CD4-positive, alpha-beta T cell treated with Interleukin-15 for 4 hours (primary cell): Measurements from ENCODE around the gene TMEM156.
"Not testable (repeated sequence)": the region's sequence is repeated elsewhere in the genome, so short reads cannot be mapped to it uniquely, and the experiment has no call there.

ENCODE experiments used
- DNase-seq: peaks from one replicate; pipeline ENCODE4 v3.0.0-alpha.2; 2020; ENCODE audit warnings: low spot score

The TMEM156 gene

DNA sequence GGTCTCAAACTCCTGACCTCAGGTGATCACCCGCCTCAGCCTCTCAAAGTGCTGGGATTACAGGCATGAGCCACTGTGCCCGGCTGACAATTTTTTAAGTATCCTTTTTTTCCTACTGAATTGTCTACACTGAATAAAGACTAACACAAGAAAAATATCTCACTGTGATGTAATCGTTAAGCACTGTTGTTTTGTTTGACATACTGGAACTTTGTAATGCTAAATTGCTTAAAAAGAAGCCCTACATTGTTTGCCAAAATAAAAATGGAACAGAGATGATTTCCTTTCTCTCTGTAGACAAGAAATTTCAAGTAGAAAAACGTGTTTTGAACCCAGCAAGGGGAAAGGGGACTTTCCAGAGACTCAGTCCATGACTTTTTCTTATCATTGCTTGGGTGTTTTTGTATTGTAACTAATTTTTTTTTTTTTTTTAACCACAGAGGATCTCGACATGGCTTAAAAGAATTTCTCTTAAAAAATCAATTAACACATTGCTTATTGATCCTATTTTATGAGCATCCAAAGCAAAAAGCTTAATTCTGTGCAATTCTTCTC, 74.9 kb downstream of the TMEM156 start:
- no peak for DNase-seq

DNA sequence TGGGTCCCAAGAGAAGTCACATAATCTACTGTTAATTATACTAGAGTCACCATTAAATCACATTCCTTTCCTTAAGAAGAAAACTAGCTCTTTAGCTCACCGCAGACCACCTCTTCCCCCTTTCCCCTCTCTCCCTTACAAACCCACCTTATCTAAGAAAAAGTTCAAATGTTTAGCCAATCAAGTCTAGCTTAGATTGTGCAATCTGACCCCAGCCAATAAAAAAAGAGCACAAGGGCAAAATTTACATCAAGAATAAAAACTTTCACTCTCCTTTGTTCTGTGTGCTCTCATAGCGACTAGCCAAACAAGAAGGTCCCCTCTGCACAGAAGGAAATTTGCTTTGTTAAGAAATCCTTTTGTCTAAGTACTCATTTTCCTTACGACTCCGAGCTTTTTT, 76.3 kb downstream of the TMEM156 start:
- no peak for DNase-seq

DNA sequence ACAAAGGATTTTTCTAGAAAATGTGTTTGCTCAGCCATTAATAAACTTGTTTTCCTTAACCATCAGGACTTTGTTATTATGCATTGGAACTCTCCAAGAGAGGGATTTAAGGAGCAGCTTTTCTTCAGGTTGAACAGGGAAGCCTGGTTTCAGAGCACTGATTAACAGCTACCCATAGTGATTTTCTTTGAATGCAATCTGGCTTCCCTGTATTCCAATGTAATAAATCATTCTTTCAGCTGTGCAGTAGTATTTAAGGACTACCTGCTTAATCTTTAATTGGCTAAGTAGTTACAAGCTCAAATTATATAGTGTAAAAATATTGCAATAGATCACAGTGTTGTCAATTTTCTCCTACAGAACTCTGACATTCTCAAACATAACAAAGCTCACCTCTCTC, 77.5 kb downstream of the TMEM156 start:
- no peak for DNase-seq

DNA sequence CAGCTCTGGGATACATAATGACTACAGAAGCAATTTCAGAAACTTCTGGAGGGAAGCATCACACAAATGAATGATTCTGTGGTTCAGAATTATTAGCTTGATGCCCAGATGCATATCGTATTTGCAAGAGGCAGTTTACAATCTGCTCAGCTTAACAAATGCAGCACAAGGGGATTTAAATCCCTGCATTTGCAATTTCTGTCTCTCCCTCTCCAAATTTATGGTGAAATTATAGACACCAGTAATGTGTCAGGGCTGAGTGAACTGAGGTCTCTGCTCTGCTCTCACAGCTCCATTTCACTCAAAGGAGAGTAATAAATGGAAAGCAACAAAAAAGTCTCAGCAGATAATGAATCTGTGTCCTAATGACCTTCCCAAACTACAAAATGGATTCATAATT, 80.2 kb downstream of the TMEM156 start:
- no peak for DNase-seq

DNA sequence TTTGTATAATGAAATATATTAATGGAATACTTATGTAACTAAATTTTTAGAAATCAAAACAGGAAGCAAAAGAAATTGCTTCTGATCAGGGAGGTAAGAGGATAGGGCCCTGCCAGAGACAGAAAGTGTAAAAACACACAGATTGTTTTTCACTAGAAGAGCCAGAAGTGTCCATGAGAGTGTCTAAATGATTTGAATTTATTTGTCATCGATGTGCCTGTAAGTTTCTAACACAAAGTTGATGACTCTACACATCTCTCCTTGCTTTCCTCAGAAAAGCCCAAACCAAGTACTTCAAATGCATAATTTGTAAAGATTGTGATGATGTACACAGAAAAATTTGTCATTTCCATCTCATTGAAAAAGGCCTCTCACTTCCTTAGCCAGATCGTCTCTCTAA, 80.6 kb downstream of the TMEM156 start:
- DNase-seq = no peak

DNA sequence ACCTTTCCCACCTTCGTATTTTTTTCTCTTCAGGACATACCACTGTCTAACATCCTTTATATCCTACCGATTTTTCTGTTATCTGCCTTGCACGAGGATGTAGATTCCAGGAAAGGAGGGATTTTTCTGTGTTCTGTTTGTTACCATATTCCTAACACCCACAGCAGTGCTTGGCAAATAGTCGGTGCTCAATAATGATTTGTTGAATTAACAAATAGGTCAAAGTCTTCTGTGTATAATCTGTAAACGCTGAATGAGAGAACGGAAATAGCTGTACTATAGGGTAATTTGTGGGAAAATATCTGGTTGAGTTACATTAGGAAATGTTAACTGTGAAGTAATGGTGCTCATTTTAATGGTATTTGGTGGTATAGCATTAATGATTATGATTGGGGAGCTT, 81.5 kb downstream of the TMEM156 start:
- DNase-seq = no peak

DNA sequence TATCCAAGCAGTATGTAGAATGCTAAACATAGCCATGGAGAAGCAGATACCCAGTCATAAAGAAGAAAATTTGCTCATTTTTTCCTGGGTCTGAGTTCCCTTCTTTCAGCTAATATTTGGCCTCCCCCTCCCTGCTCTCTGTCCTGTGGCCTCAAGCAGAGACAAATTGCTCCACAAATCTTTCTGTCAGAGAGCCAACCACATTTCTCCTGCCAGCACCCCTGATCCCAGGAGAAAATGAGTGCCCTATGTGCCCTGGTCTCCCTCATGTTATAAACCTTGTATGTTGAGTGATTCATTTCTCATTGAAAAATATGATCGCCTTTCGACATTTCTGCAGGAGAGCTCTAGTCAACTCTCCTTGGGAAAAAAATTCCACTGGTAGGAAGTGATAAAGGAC, 82.0 kb downstream of the TMEM156 start:
- DNase-seq = no peak

DNA sequence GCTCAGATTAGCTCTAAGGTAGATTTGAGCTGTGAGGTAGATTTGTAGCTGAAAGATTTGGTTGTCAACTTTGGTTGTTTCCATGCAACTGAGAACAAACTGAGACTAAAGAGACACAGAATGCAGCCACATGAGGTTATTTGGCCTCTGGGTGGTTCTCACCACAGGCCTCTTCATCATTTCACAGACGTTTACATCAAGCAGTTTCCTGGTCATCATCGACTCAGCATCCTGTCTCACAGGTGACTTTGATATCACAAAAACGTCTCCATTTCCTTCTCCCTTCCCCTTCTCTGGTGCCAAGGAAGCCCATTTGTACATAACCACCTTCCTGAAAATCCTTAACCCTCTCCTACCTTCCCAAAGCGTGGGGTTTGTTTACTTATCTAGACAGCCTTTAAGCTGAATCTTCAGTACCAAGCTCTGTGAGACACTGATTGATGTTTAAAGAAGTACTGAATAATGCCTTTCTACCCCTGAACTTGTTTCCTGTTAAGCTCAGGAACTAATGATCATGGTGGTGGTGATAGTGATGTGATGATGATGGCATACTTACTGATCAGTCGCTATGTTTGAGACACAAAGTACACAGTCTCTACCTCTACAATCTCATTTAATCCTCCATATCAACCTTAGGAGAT, 82.7 kb downstream of the TMEM156 start:
- DNase-seq = peak; percentile 60

DNA sequence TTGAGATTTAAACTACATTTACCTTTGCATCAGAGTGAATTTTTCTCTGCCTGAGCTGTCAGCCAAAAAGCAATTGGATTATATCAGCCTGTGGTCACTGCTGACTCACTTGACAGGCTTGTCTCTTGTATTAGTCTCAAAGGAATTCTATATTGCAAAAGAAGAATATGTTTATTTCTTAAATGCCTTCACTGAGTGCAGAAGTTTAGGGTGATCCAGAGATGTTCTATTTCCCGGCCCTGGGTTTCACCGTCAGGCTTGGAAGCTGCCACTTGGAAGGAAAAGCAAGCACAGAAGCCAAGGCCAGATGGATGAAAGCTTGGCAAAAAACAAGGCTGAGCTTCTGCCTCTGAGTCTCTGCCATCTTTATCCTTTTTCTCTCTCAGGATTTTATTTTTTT, 83.7 kb downstream of the TMEM156 start:
- DNase-seq = no peak

DNA sequence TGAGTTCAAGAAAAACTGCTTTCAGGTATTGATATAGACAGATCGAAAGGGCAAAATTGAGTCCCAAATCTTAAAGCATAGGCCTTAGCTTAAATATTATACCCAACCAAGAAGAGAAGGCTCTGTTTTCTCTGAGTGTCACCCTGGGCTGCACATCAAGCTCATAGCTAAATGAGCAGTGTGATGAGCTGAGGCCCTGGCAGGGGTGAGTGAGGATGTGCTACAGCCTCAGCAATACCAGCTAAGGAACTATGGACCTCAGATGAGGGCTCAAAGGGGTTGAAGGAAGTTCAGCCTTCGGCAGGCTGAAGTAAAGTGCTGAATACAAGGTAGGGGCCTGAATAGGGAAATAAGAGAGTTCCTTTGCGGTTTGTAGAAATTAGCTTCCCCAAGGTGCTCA, 85.3 kb downstream of the TMEM156 start:
- DNase-seq = no peak

DNA sequence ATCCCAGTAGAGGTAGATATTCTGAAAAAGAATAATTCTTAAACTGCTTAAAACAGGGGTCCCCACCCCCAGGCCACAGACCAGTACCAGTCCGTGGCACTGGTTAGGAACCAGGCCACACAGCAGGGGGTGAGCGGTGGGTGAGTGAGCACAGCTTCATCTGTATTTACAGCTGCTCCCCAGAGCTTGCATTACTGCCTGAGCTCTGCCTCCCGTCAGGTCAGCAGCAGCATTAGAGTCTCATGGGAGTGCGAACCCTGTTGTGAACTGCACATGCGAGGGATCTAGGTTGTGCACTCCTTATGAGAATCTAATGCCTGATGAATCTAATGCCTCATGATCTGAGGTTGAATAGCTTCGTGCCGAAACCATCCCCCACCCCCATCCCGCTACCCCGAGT, 87.8 kb downstream of the TMEM156 start:
- DNase-seq = no peak

DNA sequence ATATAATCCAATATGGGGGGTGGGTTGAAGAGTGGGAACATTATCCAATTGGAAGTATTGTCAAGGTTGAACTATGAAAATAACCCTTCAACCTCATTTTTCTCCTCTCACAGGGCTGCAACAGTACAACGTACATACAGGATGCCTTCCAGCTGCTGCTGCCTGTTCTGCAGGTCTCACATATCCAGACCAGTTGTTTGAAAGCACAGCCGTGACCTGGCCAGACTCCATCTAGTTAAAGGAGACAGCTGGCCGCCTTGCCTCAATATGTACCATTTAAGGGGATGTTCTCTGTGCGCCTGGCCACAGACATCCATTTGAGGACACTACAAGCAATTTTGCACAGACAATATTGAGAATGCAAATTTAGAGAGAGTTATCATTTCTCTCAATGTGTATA, 88.9 kb downstream of the TMEM156 start:
- no peak for DNase-seq

DNA sequence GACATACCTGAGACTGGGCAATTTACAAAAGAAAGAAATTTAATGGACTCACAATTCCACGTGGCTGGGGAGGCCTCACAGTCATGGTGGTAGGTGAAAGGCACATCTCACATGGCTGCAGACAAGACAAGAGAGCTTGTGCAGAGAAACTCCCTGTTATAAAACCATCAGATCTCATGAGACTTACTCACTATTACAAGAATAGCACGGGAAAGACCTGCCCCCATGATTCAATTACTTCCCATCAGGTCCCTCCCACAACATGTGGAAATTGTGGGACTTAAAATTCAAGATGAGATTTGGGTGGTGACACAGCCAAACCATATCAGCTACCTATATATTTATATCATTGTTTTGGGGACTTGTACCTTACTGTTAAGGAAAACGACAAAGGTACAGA, 90.3 kb downstream of the TMEM156 start:
- DNase-seq = not testable (repeated sequence)

DNA sequence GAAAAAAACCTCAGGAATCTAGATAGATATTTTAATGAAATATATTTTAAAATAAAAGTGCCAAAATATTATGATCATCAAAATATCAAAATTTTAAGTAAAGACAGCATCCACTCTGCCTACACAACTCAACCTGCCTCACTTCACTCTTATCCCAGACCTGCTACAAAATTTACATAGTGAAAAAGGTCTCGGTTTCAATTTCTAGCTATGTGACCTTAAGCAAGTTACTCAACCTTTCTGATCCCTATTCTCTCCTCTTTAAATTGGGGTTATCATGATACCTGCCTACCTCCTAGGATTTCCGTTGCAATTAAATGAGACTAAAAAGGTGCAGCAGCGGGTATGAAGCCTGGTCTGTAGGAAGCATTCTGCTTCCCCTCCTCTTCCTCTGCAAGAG, 91.7 kb downstream of the TMEM156 start:
- DNase-seq = no peak

DNA sequence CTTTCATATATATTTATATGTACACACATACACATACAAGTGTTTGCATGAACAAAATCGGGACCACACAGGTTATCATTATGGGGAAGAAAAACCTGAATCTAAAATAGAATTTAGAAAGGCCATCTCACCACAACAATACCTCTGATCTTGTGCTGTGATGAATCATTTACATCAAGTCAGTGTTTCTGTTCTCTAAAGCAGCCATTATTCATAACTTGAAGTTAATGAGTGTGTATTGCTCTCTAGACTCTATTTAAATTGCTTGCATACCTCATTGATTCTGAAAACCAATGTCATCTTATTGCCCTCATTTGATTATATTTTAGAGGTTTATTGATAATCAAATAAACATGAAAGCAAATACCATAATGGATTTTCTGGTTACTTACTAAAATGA, 93.0 kb downstream of the TMEM156 start:
- DNase-seq = no peak

DNA sequence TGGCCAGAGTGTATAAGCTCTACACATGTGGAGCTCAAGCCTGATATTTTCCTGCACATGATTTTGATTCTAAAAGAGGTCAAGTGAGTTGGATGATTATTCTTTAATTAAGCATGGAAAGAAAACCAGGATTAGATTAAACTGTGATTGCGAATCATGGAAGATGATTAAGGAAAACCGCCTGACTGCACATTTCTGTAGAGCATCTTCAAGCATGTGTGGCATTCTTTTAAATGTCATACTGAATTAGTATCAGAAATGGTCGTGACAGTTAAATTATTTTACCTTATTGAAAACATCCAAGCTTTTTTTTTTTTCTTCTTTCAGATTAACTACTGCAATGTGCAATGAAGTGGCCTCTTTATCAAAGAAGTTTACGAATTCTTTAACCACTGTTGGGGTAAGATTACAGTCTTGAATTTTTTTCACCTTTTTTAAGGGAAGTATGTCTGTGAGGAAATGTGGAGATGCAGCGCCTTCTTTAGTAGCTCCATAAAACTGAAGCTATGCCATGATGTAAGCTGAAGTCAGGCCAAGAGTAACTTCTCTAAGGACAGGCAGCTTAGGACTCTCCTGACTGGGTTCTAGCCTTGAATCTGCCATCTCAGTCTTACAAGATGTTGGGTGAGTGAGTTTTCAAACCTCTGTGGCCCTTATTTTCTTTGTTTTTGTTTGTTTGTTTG, 96.7 kb downstream of the TMEM156 start:
- DNase-seq = no peak

DNA sequence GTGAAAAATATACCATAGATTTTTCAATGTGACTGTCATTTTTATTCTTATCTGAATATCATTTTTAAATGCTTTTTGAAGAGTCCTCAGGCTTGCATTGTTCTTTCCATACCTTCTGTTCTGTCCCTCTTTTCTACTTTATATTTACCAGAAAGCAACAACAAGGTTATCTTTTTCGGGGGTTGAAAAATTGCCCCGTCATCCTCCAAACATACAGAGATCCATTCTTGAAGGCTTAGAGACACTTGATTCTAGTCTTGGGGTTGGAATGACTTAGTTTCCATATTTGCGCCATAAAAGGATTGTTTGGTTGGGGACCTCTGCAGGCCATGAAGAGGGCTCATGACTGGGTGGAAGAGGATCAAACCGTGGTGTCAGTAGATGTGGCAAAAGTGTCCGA, 101.1 kb downstream of the TMEM156 start:
- no peak for DNase-seq

DNA sequence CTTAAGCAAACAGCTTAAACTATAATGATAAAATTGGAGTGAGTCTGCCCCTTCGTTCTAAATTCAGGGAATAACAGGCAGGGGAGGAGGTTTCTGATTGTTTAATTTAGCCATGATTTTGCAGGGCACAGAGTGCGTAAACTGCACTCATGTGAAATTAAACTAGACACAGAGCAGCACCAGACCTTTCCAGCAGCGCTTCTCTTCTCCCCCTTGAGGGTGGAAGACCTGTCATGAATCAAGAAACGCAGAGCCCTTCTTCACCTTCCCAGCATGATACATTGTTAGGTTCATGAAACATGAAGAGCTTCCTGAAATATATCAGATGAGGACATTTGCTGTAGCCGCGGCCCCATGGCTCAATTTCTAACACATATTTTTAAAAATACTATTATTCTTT, 101.5 kb downstream of the TMEM156 start:
- DNase-seq = no peak

DNA sequence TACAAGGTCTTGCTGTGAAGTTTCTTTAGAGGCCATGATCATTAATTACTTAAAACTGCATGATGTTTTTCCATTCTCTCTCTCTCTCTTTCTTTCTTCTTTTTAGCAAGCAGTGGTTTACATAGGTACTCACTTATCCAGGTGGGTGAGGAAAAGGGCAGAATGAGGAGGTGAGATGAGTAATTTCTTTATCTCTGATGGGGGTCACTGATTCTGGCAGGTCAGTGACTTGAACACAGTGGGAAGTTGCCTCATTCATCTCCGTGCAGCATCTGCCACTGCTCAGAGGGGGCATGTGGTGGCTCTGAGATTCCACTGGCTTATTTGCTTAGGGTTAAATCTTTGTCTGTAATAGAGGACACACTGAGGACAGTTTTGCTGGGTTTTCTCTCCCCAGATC, 102.0 kb downstream of the TMEM156 start:
- DNase-seq = no peak

DNA sequence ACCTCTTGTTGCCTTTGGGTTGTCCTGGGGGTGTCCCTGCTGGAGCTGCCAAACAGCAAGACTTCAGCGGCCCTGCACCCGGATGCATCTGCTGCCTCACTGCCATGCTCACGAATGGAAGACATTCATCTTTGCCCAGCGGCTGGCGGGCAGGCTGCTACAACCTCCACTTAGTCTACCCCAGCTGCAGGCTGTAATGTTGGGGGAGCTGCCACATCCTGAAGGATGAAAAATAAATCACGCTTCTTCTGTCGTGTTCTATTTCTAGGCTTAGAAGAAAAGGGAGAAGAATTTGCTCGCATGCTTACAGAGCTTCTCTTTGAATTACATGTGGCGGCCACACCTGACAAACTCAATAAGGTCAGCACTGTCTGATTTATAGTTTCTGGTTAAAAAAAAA, 103.2 kb downstream of the TMEM156 start:
- DNase-seq = no peak

DNA sequence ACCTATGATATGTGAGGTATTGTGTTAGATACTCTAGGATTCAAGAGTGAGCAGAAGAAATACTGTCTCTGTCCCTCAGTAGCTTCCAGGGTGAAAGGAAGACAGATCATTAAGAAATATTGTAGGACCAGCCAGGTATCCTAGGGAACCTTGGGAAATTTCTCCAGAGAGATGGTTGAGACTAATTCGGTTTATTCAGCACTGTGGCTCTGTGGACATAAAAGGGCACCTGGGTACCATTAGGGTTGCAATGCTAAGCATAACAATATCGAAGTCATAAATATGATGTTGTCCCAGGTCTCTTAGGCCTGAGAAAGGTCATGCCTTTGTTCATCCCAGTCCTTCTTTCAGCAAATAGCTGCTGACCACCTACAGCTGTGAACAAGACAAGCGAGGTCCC, 103.6 kb downstream of the TMEM156 start:
- DNase-seq = no peak

DNA sequence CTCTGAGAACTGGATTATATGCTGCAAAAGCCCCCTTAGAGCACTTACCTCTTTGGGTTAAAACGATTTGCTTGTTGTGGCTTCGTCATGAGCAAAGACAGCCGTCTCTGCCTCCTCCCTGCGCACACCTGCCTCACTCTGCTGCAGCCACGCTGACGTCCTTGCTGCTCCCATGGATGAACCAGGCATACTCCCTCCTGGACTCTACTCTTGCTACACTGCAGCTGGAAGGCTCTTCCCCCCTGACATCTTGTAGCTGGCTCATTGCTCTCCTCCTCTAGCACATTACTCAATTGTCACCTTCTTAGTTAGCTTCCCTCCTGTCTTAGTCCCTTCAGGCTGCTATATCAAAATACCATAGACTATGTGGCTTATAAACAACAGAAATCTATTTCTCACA, 105.3 kb downstream of the TMEM156 start:
- no peak for DNase-seq

DNA sequence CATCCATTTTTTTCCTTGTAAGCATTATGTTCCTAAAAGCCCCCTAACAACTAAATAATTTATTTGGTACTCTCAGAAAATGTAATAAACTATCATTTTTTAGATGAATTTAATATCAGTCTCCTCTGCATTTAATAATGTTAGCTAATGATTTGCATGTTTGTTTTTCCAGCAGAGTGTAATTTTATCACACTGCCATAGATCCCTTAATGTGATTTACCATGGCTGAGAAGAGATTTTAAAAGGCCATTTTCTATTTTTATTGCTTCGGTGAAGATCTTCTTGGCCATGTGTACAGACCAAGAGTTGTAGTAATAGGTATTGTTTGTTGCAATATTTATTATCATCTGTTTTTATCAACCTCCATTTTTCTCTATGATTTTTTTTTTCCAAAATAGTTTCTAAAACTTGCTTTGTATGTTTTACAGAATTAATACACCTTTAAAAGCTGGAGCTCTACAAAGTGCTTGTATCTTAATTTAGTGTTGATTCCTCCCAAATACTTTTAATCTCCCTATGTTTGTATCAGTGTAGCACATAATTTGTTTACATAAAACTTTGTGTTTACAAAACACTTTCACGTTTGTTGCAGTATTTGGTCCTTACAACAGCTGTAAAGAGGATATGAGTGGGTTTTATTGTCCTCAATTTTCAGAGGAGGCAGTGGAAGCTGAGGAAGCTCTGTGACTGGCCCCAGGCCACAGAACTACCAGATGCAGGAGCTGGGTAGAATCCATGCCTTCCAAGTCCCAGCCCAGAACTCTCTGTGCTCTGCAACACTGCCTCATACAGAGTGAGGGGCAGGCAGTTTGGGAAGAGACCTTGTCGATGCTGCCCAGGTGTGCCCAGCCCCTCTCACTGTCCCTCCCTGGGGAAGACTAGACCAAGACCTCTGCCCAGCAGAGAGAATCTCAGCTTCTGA, 106.5 kb downstream of the TMEM156 start:
- no peak for DNase-seq
